ENCODE results near the gene COL6A1. TPM values are rescaled to one million over a fixed set of nuclear protein-coding genes. Genes with fewer than 3 reads are reported as not detected.
A peak's percentile ranks its signal among the peaks of the same experiment; 100 is the strongest.

COL6A1 gene
- total RNA-seq, 2 donors from 2014 or later = 814 to 1,189 TPM

GRCh38 chr21:45976701-45977311 lies 4.8 kb upstream of the COL6A1 start:
- Histone ChIP-seq H3K4me1 (ENCODE audit: control insufficient read depth in 1 of 2, low read depth in 2 of 2) (peaks cover 17 to 49% of the 10 kb centered on the region in 2 donors), H3K27ac (no peak overlapping the region), H3K4me3 (no peak overlapping the region), H3K27me3 (replicated peaks; ENCODE audit: insufficient read depth) (no peaks in the 10 kb centered on the region), H3K9me3 (no peaks in the 10 kb centered on the region), H3K36me3 (no peaks in the 10 kb centered on the region)
- ATAC-seq (ENCODE audit: insufficient number of reproducible peaks, low FRiP score, low read depth) = no peak
- no peak for TF ChIP-seq CTCF (IDR thresholded peaks at IDR 0.05)
- no peak for DNase-seq (ENCODE audit: low spot score)

GRCh38 chr21:45977396-45977795 lies 4.2 kb upstream of the COL6A1 start:
- no peaks in the 10 kb centered on the region for H3K9me3 ChIP-seq
- peaks cover 14 to 43% of the 10 kb centered on the region in 2 donors for H3K4me1 ChIP-seq (ENCODE audit: control insufficient read depth in 1 of 2, low read depth in 2 of 2)
- DNase-seq (ENCODE audit: low spot score) = no peak
- no peak for TF ChIP-seq CTCF (IDR thresholded peaks at IDR 0.05)
- no peak overlapping the region for H3K4me3 ChIP-seq
- no peaks in the 10 kb centered on the region for H3K27me3 ChIP-seq (replicated peaks; ENCODE audit: insufficient read depth)
- ATAC-seq (ENCODE audit: insufficient number of reproducible peaks, low FRiP score, low read depth) = no peak
- H3K27ac ChIP-seq = peak overlapping the region; percentile 65
- H3K36me3 ChIP-seq = no peaks in the 10 kb centered on the region

GRCh38 chr21:45979141-45979631 lies 2.4 kb upstream of the COL6A1 start:
- no peak for DNase-seq (ENCODE audit: low spot score)
- no peak for TF ChIP-seq CTCF (IDR thresholded peaks at IDR 0.05)
- no peaks in the 10 kb centered on the region for H3K9me3 ChIP-seq
- peaks cover 11 to 35% of the 10 kb centered on the region in 2 donors for H3K4me1 ChIP-seq (ENCODE audit: control insufficient read depth in 1 of 2, low read depth in 2 of 2)
- no peak for ATAC-seq (ENCODE audit: insufficient number of reproducible peaks, low FRiP score, low read depth)
- H3K36me3 ChIP-seq = peaks cover 4% of the 10 kb centered on the region
- H3K27me3 ChIP-seq (replicated peaks; ENCODE audit: insufficient read depth) = no peaks in the 10 kb centered on the region
- no peak overlapping the region for H3K27ac ChIP-seq
- no peak overlapping the region for H3K4me3 ChIP-seq

GRCh38 chr21:45979651-45980050 lies 1.9 kb upstream of the COL6A1 start:
- Histone ChIP-seq H3K9me3 (no peaks in the 10 kb centered on the region), H3K36me3 (peaks cover 8% of the 10 kb centered on the region), H3K4me1 (ENCODE audit: control insufficient read depth in 1 of 2, low read depth in 2 of 2) (peaks cover 15 to 35% of the 10 kb centered on the region in 2 donors), H3K27ac (peak overlapping the region in 1 of 2 donors; percentile 43), H3K27me3 (replicated peaks; ENCODE audit: insufficient read depth) (no peaks in the 10 kb centered on the region), H3K4me3 (no peak overlapping the region)
- ATAC-seq (ENCODE audit: insufficient number of reproducible peaks, low FRiP score, low read depth) = no peak
- no peak for TF ChIP-seq CTCF (IDR thresholded peaks at IDR 0.05)
- no peak for DNase-seq (ENCODE audit: low spot score)

- DNase-seq (ENCODE audit: low spot score) (no peak), ATAC-seq (ENCODE audit: insufficient number of reproducible peaks, low FRiP score, low read depth) (no peak)
- Histone ChIP-seq H3K4me3 (no peak overlapping the region), H3K36me3 (peaks cover 12% of the 10 kb centered on the region), H3K27me3 (replicated peaks; ENCODE audit: insufficient read depth) (no peaks in the 10 kb centered on the region), H3K9me3 (no peaks in the 10 kb centered on the region), H3K27ac (peak overlapping the region; percentile 43 to 78), H3K4me1 (ENCODE audit: control insufficient read depth in 1 of 2, low read depth in 2 of 2) (peaks cover 10 to 35% of the 10 kb centered on the region in 2 donors)
- no peak for TF ChIP-seq CTCF (IDR thresholded peaks at IDR 0.05)
These were observed 1.3 kb upstream of the COL6A1 start for GRCh38 chr21:45980271-45980670.

Measured in thoracic aorta (tissue), 2 donors.